HK-2 (cell line): ENCODE data around the gene FOCAD.

ENCODE experiments used
- DNase-seq: peaks from one replicate; pipeline ENCODE4 v3.0.0-alpha.2; 2018; ENCODE audit not compliant: unreplicated experiment

Gene FOCAD

DNA sequence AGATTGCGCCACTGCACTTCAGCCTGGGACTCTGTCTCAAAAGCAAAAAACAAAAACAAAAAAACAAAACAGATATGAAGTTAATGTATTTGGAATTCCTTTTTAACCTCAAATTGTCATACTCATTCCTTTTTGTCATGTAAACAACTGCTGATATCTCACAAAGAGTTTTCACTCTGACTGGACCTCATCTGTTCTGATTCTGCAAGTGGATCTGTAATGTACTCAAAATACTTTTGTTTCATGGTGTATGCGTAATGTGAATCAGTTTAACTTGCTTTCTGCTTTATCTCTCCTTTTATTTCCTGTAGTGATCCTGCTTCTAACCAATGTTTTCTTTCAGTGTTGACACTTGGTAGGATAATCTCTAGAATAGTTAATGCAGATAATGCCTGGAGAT lies 106.7 kb downstream of the FOCAD start:
- no peak for DNase-seq

- no peak for DNase-seq
Observed at GRCh38 chr9:20791682-20792081, 107.6 kb downstream of the FOCAD start.

GRCh38 chr9:20804489-20805250 lies 120.6 kb downstream of the FOCAD start:
- DNase-seq = no peak

DNA sequence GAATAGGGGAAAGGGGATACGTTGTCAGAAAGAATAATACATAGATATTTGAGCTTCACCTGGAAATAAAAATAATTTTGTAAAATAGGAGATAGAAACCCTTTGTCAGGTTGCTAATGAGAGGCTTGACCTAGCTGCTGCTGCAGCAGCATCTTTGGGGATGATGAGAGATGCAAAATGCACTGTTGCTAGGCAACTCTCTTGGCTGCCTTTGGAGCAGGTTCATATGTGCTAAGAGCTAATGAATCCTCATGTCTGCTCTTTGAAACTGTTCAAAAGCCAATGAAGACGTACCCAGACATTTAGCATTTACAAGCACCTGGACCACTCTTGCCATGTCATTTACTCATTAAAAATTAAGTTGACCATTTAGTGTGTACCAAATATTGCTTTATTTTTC lies 121.7 kb downstream of the FOCAD start:
- no peak for DNase-seq

DNA sequence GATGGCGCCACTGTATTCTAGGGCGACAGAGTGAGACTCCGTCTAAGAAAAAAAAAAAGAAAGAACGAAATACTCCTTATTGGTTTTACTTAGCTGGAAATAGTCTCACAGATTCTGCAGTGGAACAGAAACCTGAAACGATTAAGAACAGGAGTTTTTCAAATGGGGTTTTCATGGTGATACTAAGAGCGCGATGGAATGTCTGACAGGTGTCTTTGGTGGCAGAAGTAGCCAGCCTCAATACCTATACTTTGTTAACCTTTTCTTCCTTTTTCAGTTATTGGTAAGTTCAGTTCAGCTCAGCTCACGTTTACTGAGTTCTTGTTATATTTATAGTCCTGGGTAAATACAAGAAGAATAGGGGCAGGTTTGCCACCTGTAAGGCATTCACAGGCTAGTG lies 123.9 kb downstream of the FOCAD start:
- no peak for DNase-seq

GRCh38 chr9:20811872-20812271 lies 127.8 kb downstream of the FOCAD start:
- DNase-seq = no peak

DNA sequence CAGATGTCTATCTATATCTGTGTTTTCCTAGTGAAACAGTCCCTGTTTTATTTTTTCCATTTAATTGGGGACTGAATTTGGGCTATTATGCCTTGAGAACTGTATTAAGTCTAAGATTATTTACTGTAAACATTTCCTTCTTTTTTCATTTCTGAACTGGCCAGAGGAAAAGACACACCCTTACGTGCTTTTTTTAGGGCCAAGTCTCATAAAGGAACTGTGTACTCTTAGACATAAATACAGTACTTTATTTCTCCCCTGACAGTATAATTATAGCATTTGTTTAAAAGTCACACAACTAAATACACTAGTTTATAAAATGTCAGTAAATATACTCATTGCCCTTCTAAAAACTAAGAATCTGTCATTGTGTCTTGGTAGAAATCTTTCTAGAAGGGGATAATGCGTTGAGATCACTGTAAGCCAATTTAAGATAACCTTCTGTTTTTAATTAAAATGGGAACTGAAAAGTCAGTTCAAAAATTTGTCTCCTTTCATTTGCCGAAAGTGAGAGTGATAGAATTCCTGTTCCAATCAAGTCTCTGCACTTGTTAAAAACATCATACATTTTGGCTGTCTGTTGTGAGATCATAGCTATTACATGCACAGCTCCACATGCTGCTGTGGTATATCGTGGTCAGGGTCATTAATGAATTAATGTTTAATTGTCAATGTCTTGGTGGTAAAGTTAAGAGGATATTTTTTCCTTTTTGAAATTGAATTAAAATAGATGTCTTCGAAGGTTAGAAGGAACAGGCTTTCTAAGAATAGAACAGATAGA lies 132.1 kb downstream of the FOCAD start:
- DNase-seq = no peak

DNA sequence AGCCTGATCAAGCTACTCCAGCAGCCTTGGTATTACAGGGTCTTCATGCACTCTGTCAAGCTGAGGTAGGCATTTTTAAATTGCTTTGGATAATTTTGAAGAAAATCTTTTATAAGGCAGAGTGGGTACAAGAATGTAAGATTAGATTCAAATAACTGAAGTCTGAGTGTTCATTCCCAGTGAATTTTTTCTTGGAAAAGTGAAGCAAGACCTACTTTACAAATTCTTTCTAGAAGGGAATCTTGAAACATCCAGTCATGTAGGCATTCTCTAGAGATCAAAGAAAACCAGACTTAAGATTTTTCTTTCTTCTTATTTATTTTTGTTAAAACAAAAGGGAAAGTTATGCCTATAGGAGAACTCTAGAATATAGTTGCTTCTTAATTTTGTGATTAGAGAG lies 139.0 kb downstream of the FOCAD start:
- no peak for DNase-seq

- no peak for DNase-seq
Observed at GRCh38 chr9:20831028-20831427, 147.0 kb downstream of the FOCAD start.

DNA sequence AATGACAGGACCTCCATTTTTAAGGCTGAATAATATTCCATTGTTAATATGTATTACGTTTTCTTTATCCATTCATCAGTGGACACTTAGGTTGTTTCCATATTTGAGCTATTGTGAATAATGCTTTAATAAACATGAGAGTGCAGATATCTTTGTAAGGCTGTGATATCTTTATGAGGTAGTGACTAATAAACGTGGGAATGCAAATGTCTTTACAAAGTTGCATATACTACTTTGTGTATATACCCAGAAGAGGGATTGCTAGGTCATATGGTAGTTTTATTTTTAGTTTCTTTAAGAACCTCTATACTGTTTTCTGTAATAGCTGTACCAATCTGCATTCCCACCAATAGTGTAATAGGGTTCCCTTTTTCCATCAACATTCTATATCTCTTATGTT lies 148.7 kb downstream of the FOCAD start:
- no peak for DNase-seq

GRCh38 chr9:20835377-20836286 lies 151.6 kb downstream of the FOCAD start:
- no peak for DNase-seq

DNA sequence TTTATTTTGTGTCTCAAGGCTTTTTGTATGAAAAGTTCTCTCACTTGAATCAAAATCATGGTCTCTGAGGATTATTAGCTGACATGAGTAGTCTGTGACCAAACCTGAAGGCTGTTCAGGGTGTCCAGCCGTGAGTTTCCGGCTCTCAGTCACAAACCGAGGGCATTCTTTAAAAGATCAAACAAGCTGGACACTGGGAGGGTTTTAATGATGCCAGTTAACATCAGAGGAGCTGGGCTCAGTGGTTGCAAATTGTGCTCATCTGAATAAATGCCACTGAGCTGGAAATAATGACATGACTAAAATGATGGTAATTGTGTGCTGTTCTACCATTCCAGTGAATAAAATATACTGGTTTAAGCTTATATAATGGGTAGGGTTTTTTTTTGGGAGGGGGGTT lies 153.1 kb downstream of the FOCAD start:
- DNase-seq = no peak

GRCh38 chr9:20838218-20838617 lies 154.2 kb downstream of the FOCAD start:
- no peak for DNase-seq

GRCh38 chr9:20844916-20845315 lies 160.9 kb downstream of the FOCAD start:
- DNase-seq = no peak

- DNase-seq = no peak
Observed at GRCh38 chr9:20848490-20848889, 164.4 kb downstream of the FOCAD start.

GRCh38 chr9:20853866-20854265 lies 169.8 kb downstream of the FOCAD start:
- DNase-seq = no peak

- DNase-seq = no peak
Observed at GRCh38 chr9:20854444-20854843, 170.4 kb downstream of the FOCAD start.

- no peak for DNase-seq
Observed at GRCh38 chr9:20863945-20864344, 179.9 kb downstream of the FOCAD start.

GRCh38 chr9:20865347-20865746 lies 181.3 kb downstream of the FOCAD start:
- DNase-seq = peak; percentile 2

DNA sequence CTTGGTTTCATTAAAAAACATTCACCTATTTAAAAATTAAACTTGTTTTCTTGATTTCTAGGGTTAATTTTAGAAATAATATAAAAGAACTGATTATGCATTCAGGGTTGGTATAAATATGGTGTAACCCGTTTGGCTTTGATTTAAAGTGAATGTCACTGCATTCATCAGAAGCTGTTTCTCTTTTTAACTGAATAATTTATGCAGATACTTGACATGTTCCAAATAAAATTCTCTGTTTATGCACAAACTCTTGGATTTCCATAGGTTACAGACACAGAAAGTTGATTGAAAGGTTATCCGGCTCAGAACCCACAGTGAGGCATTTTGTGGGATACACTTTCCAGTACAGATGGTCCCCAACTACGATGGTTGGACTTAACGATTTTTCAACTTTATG lies 186.1 kb downstream of the FOCAD start:
- no peak for DNase-seq

DNA sequence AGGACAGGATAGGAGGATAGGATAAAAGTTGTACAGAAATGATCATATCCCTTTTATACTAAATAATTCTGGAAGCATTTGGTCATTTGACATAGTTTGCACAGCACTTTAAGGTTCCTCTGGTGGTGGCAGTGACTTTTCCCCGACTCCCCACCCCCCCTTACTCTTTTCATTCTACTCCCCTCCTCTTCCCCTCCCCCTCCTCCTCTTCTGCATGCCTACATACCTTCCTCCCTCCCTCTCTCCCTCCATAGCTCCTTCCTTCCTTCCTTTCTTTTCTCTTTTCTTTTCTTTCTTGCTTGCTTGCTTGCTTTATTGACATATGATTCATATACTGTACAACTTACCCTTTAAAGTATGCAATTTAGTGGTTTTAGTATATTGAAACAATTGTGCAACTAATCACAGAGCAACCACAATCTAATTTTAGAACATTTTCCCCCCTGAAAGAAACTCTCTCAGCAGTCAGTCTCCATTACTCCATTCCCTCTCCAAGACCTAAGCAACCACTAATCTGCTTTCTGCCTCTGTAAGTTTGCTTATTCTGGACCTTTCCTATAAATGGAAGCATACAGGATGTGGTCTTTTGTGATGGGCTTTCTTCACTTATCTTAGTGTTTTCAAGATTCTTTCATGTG lies 188.4 kb downstream of the FOCAD start:
- no peak for DNase-seq
